DMS153 treated with DMSO at 0.1 percent for 48 hours (cell line): ENCODE results near the gene OPCML.

Experiments
- DNase-seq: peaks from one replicate; lab custom pipeline; 2025; ENCODE audit not compliant: unreplicated experiment; lab: John Stamatoyannopoulos, UW

Gene OPCML

GRCh38 chr11:133081730-133082452, 450.4 kb downstream of the OPCML start:
- DNase-seq, result no peak

- DNase-seq, result no peak
Measured at GRCh38 chr11:133081020-133081419, 451.3 kb downstream of the OPCML start.

DNA sequence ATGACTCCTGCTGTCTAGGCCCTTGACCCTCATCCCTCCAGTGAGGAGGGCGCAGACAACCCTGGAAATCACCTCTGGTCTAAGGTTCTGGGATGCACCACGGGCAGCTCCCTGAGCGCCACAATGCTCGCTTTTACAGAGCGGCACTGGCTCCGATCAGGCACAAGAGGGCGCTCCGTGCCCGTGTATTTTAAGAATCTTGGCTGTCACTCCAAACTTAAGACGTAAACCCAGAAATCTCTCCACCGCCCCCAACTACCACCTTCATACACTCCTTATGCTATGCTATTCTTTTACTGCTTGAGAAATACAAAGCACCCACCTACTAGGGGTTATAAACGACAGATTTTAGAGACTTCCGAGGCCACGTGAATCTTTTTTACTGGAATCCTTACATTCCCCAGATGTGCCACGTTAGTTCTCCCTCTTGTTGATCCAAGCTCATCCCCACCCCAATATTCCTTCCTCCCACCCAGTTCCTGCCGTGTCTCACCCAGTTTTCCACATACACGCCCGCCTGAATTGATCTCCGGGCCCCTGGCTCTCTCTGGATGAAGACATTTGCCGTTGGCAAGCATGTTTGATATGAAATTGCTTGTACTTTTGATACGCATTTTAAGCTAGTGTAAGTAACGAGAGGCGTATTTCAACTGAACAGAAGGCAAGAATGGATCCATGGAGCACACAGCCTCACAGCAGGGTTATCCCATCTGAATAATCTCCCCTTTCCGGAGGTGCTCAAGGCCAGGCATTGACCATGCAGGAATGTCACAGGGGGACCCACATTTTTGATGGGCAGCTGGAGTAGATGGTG, 453.5 kb downstream of the OPCML start:
- peak; percentile 45 for DNase-seq

GRCh38 chr11:133078012-133078411, 454.3 kb downstream of the OPCML start:
- DNase-seq, result no peak

- DNase-seq, result no peak
Measured at GRCh38 chr11:133075351-133075750, 456.9 kb downstream of the OPCML start.

DNA sequence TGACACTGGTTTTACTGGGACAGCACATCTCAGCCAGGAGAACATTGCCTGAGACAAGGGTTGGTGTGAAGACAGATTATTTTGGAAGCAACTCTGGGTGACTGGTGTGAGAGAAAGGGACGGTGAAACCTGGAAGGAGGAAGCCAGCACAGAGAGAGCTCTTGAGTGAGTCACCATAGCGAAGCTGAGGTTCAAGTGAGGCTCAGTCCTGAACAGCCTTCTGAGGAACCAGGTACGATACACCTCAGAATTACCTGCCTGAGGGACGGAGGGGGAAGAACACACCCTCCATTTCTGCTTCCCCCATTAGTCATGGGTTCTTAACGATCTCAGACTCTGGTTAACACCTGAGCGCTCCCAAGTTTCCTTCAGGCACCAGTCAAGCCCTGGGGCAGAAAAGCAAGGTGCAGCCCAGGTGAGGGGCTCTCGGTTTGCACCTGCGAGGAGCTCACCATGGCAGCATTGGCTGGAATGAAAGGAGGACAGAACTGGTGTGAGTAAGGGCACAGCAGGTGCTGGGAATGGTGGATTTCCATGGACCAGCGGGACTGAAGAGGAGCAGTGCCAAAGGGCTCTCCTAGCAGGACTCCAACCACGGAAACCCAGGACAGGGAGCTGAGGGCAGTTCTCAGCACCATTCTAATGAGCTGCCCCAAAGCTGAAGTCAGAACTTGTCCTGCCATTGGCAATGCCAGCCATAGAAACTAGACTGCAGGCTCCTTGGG, 459.3 kb downstream of the OPCML start:
- DNase-seq, result no peak

- no peak for DNase-seq
Measured at GRCh38 chr11:133072378-133072777, 459.9 kb downstream of the OPCML start.

DNA sequence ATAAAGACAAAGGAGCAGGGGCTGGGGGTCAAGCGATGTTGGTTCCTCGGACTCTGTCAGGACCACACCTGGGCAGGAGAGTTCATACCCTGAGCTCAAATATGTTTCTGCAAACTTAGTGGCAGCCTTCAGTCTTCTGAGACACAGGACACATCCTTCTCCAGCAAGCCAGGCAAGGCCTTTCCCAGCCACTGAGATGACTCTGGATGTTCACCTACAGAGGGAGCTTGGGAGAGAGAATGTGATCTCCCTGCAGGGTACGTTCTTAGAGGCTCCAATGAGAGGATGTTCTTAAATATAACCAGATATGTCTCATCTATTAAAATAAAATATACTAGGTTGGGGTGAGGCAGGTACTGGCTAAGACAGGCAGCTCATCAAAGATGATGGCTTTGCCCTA, 461.5 kb downstream of the OPCML start:
- no peak for DNase-seq

- no peak for DNase-seq
Measured at GRCh38 chr11:133070021-133070713, 462.1 kb downstream of the OPCML start.

DNA sequence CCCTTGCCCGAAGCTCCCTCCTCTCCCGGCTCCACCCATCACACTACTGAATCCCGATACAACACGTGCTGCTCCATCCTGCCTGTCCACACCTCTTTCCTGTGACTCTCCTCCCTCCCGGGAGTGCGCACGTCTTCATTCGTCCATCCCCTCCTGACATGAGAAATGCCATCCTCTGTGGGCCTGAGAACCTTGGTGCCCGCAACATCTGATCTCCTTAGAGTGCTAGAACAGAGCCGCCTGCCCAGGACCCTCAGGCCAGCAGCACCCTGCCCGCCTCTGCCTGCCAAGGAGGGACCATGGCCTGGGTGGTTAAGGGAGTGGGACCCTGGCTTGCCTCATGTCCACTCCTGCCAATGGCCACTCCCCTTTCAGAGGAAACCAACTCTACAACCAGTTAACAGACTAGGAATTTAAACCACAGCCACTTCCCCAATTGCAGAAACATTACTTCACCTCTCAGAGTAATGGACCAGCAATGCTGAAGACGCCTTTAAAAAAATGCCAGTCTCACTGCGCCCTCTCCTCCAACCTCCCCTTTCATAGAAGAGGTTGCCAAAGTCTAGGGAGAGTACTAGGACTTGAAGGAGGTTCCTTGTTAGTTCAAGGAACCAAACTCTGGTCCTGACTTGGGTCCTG, 466.3 kb downstream of the OPCML start:
- peak; percentile 32 for DNase-seq

GRCh38 chr11:133064961-133065360, 467.3 kb downstream of the OPCML start:
- no peak for DNase-seq

DNA sequence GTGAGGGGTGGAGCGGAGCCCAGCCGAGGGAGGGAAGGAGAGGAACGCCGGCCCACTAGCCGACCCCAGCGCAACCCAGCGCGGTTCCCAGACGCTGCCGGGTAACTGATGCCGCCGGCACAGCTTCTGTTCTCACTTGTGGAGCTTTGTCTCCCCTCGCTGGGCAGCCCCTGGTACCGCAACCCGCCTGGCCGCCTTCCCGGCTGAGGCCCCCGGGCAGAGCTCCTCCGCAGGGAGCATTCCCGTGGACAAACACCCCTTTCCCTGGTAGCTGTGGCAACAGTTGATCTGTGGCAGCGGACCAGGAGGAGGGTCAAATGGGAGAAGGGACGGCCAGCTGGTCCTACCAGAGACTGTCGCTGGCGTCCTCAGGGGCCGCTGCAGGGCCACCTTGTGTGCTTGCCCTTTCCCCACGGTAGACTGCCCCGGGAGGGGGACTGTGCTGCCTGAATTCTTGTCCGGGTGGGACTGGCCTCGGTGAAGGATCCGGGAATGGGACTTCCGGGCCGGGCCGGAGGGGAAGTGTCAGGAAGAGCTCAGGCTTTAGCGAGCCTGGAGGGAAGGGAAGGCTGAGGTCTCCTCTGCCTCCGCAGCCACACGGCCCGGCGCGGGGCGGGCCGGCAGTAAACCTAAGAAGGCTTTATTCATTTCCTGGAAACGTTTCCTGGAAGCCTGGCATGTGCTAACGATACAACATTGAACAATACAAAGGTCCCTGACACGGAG, 468.0 kb downstream of the OPCML start:
- peak; percentile 87 for DNase-seq

GRCh38 chr11:133058501-133058900, 473.8 kb downstream of the OPCML start:
- no peak for DNase-seq

DNA sequence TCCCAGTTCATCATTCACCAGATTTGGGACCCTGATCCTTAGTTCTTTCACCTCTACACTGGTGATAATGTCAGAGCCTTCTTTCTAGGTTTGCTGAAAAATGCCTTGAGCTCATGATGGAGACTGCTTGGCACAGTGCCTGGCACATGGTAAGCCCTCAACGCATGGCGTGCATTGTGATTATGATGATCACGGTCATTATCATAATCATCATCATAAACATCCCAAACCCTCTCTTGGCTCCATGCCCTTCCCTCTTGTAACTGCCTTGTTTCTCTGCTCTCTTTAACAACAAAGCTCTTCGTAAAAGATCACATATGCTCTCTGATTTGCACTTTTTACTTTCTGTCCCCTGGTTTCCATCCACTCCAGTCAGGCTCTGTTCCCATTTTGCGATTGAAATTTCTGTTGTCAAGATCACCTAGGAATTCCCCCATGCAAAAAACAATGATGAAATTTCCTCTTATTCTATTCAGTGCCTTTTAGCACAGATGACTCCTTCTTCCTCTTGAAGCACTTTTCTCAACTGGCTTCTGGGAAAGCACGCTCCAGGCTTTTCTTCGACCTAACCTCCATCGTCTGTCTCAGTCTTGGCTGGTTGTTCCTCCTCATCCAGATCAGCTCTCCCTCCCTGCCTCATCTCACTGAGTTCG, 479.1 kb downstream of the OPCML start:
- no peak for DNase-seq

DNA sequence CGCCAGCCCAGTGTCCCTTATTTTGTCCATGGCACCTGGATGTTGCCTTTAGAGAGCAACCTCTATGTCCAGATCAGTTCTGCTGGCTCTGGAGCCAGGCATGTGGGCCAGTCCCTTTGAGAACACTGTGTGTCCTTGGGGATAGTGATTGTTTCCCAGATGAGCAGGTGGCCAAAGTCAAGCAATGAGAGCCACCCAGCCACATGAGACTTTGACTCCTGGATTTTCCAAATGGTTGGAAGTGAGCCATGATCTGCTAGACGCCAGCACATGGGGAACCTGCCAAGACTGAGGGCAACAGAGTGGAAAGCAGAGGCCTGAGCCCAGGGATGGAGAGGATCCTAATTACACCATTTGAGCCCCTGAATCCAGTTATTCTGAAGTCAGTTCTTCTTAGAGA, 479.8 kb downstream of the OPCML start:
- DNase-seq, result no peak

- DNase-seq, result no peak
Measured at GRCh38 chr11:133049244-133050019, 482.9 kb downstream of the OPCML start.

GRCh38 chr11:133048270-133048669, 484.0 kb downstream of the OPCML start:
- no peak for DNase-seq

DNA sequence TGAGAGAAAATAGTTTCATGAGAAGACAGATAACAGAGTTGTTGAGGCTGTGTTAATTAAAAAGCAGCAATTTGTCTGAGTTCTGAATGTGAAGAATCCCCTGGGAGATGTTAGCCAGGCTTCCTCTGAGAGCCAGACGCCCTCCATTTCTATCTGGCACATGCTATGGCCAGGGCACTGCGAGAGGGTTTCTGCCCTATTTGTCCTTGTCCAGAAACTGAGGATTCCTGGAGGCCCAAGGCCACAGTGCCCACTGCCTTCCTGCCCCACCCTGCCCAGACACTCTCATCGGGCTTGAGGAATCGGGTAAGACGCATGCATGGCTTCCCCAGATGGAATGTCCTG, 484.6 kb downstream of the OPCML start:
- DNase-seq, result no peak
